ENCODE measurements around the gene ETAA1. TPM values are rescaled to one million over a fixed set of nuclear protein-coding genes. Genes with fewer than 3 reads are reported as not detected.

Gene ETAA1
- total RNA-seq, 1 experiment from 2014 or later = 27.3 TPM

- H3K27ac Mint-ChIP-seq = no peak overlapping the region
- no peaks in the 10 kb centered on the region for H3K9me3 Mint-ChIP-seq
- H3K27me3 Mint-ChIP-seq (ENCODE audit: low read depth) = no peaks in the 10 kb centered on the region
- peaks cover 8% of the 10 kb centered on the region for H3K4me1 Mint-ChIP-seq
- CTCF ChIA-PET = interaction anchor here (0.6 to 2.0 kb wide), 4 partner anchors 130 to 679 kb away, joined by 3 to 8 read pairs (median 3); no protein-coding TSS in a partner anchor
- ATAC-seq (no peak), DNase-seq (ENCODE audit: low spot score) (no peak)
- H3K4me3 Mint-ChIP-seq = no peak overlapping the region
- POLR2A ChIA-PET = no interaction called here
- TF ChIP-seq ZNF281 (CRISPR knock-in tag; IDR thresholded peaks at IDR 0.05) = no peak
- TF ChIP-seq MYBL2 (CRISPR knock-in tag; IDR thresholded peaks at IDR 0.05) = no peak
- TF ChIP-seq NR1H2 (CRISPR knock-in tag; IDR thresholded peaks at IDR 0.05) = no peak
- TF ChIP-seq IRF1 (CRISPR knock-in tag; IDR thresholded peaks at IDR 0.05) = no peak
- TF ChIP-seq ZNF423 (CRISPR knock-in tag; IDR thresholded peaks at IDR 0.05) = no peak
- TF ChIP-seq ZNF425 (CRISPR knock-in tag; conservative IDR thresholded peaks at IDR 0.05) = no peak
- no peak for TF ChIP-seq CDX4 (CRISPR knock-in tag; IDR thresholded peaks at IDR 0.05; ENCODE audit: borderline replicate concordance)
- TF ChIP-seq ZNF512 (CRISPR knock-in tag; IDR thresholded peaks at IDR 0.05; ENCODE audit: borderline replicate concordance) = no peak
- no peak for TF ChIP-seq GABPB1 (CRISPR knock-in tag; IDR thresholded peaks at IDR 0.05)
- no peak for TF ChIP-seq ZNF263 (CRISPR knock-in tag; IDR thresholded peaks at IDR 0.05; ENCODE audit: low read depth)
- TF ChIP-seq FOXK1 (CRISPR knock-in tag; IDR thresholded peaks at IDR 0.05) = no peak
- TF ChIP-seq ZNF219 (CRISPR knock-in tag; IDR thresholded peaks at IDR 0.05; ENCODE audit: borderline replicate concordance) = no peak
- TF ChIP-seq IRF2 (CRISPR knock-in tag; IDR thresholded peaks at IDR 0.05; ENCODE audit: borderline replicate concordance, low read depth) = no peak
- TF ChIP-seq ZNF317 (CRISPR knock-in tag; IDR thresholded peaks at IDR 0.05; ENCODE audit: borderline replicate concordance, low read depth) = no peak
- no peak for TF ChIP-seq FOXP4 (CRISPR knock-in tag; IDR thresholded peaks at IDR 0.05)
- TF ChIP-seq NR3C1 (CRISPR knock-in tag; conservative IDR thresholded peaks at IDR 0.05; ENCODE audit: low read depth) = no peak
- no peak for TF ChIP-seq EMX1 (CRISPR knock-in tag; IDR thresholded peaks at IDR 0.05)
- TF ChIP-seq STAT6 (CRISPR knock-in tag; conservative IDR thresholded peaks at IDR 0.05; ENCODE audit: low read depth) = no peak
- H3K36me3 Mint-ChIP-seq = no peaks in the 10 kb centered on the region
Observed at GRCh38 chr2:67451086-67451832, 54.1 kb downstream of the ETAA1 start.

All from WTC11 (cell line).